Prostate gland (tissue), 2 donors: ENCODE measurements around the gene CNOT9.

Source experiments
- CTCF ChIP-seq, 4 experiments: fragments of 200-600 bp in 2 of 4; fragments of 450-650 bp in 2 of 4; sonication (generic) in 2 of 4; IDR thresholded peaks; 1 replicate in 3 of 4; 2 replicates in 1 of 4; pipeline ENCODE4 v1.5.1; 2016 to 2019; ENCODE audit warnings: antibody characterized with exemption in 4 of 4, mild to moderate bottlenecking in 2 of 4, moderate library complexity in 2 of 4
- POLR2AphosphoS5 ChIP-seq: sonication (generic); formaldehyde crosslinking; IDR thresholded peaks from one replicate; pipeline ENCODE4 v1.6.1; 2017; ENCODE audit warnings: antibody characterized with exemption

GRCh38 chr2:218583983-218584850, 15.6 kb downstream of the CNOT9 start:
- no peak for TF ChIP-seq CTCF (IDR thresholded peaks at IDR 0.05)
- TF ChIP-seq POLR2AphosphoS5 = no peak
